Measurements from ENCODE around the gene MGA.
A peak's percentile ranks its signal among the peaks of the same experiment; 100 is the strongest.

MGA gene

GRCh38 chr15:41772720-41773331 lies 112.6 kb downstream of the MGA start:
- DNase-seq (ENCODE audit: low read depth) = peak; percentile 82
- TF ChIP-seq CTCF (IDR thresholded peaks at IDR 0.05; ENCODE audit: insufficient read depth, low read depth, low read length, missing control alignments) = peak; percentile 84
- H3K4me3 ChIP-seq (ENCODE audit: low read length) = no peak overlapping the region

- peak; percentile 20 for DNase-seq (ENCODE audit: low read depth)
- TF ChIP-seq CTCF (IDR thresholded peaks at IDR 0.05; ENCODE audit: insufficient read depth, low read depth, low read length, missing control alignments) = no peak
- H3K4me3 ChIP-seq (ENCODE audit: low read length) = no peak overlapping the region
These were observed 113.1 kb downstream of the MGA start for GRCh38 chr15:41773332-41773728.

GRCh38 chr15:41773729-41774061 lies 113.5 kb downstream of the MGA start:
- no peak for TF ChIP-seq CTCF (IDR thresholded peaks at IDR 0.05; ENCODE audit: insufficient read depth, low read depth, low read length, missing control alignments)
- DNase-seq (ENCODE audit: low read depth) = no peak
- peak overlapping the region; percentile 86 for H3K4me3 ChIP-seq (ENCODE audit: low read length)

- H3K4me3 ChIP-seq (ENCODE audit: low read length) = peak within 1 kb of the TSS; percentile 86
- DNase-seq (ENCODE audit: low read depth) = peak; percentile 99
- peak; percentile 56 for TF ChIP-seq CTCF (IDR thresholded peaks at IDR 0.05; ENCODE audit: insufficient read depth, low read depth, low read length, missing control alignments)
These were observed 114.1 kb downstream of the MGA start, which contains the start of gene MAPKBP1 for GRCh38 chr15:41774062-41774881. MAPKBP1 (plus strand) TSS chr15:41774484; CDS start chr15:41775276, 792 bp downstream.

- peak; percentile 36 for DNase-seq (ENCODE audit: low read depth)
- peak overlapping the region; percentile 86 for H3K4me3 ChIP-seq (ENCODE audit: low read length)
- TF ChIP-seq CTCF (IDR thresholded peaks at IDR 0.05; ENCODE audit: insufficient read depth, low read depth, low read length, missing control alignments) = no peak
These were observed 114.7 kb downstream of the MGA start for GRCh38 chr15:41774882-41775417.

- TF ChIP-seq CTCF (IDR thresholded peaks at IDR 0.05; ENCODE audit: insufficient read depth, low read depth, low read length, missing control alignments) = no peak
- DNase-seq (ENCODE audit: low read depth) = peak; percentile 95
- H3K4me3 ChIP-seq (ENCODE audit: low read length) = peak overlapping the region; percentile 86
These were observed 115.4 kb downstream of the MGA start for GRCh38 chr15:41775651-41776050.

All from epithelial cell of esophagus (primary cell).